CD4-positive, alpha-beta T cell treated with Interleukin-6 at 100 ng/mL for 8 hours (primary cell): ENCODE measurements around the gene UXS1.
A peak's percentile ranks its signal among the peaks of the same experiment; 100 is the strongest.
"Not testable (repeated sequence)": the region's sequence is repeated elsewhere in the genome, so short reads cannot be mapped to it uniquely, and the experiment has no call there.

Source experiments
- DNase-seq: peaks from one replicate; pipeline ENCODE4 v3.0.0-alpha.2; 2020; ENCODE audit warnings: mixed read lengths, low spot score

Gene UXS1

GRCh38 chr2:106160786-106161261, 33.3 kb downstream of the UXS1 start:
- peak; percentile 68 for DNase-seq

DNA sequence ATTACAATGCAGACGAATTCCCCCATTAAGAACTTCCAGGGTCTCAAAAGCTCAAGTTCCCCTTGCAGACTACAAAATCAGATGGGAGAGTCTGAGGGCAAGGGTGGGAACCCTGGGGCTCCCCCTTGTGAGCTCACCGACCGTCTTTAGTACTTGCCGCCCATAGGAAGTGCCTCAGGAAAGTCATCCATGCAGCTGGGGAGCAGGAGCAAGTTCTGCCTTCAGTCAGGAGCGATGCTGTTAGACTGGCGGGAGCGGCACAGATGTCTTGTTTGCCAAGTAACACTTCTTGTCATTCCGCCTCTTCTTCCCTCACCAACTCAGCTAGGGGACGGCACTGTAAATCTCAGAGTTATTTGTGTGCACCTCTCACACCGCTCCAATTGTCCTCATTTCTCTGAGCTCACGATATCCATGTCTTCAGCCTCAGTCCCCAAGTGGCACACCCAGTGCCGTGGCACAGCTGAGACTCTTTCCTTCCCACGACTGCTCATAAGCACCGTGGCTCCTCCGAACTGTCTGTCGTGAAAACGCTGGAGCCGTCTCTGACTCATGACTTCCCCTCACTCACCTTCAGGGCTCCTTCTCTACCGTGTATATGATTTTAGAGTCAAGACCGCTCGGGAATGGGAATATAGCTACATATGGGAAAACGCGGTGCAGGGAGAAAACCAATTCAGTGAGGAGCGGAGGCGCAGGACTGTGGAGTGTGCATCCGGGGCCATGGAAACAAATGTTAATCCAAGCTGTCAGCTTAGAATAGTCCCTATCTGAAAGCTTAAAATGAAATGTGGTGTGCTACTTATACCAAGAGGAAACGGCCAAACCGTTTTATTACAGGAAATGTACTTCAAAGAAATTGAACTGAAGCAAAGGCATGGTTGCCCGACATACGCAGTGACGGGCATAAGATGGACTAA, 34.0 kb downstream of the UXS1 start:
- peak; percentile 69 for DNase-seq

GRCh38 chr2:106158871-106159270, 35.2 kb downstream of the UXS1 start:
- DNase-seq = peak; percentile 40

DNA sequence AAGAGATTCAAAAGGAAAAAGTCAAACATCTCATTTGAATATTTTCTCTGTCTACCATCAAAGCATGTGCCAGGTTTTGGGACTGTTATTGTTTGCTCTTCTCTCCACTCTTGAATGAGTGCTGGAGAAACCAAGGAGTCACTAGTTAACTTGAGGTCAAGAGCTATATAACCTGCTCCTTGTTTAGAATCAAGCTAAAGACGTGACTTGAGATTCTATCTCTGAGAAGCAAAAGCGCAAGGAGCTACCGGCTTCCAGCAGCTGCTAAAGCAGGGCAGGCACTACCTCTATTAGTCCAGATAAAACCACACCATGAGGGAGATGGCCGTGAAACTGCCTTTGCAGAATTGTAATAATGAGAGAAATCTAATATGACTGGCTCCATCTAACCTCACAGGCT, 36.0 kb downstream of the UXS1 start:
- no peak for DNase-seq

- no peak for DNase-seq
Measured at GRCh38 chr2:106157416-106157815, 36.7 kb downstream of the UXS1 start.

DNA sequence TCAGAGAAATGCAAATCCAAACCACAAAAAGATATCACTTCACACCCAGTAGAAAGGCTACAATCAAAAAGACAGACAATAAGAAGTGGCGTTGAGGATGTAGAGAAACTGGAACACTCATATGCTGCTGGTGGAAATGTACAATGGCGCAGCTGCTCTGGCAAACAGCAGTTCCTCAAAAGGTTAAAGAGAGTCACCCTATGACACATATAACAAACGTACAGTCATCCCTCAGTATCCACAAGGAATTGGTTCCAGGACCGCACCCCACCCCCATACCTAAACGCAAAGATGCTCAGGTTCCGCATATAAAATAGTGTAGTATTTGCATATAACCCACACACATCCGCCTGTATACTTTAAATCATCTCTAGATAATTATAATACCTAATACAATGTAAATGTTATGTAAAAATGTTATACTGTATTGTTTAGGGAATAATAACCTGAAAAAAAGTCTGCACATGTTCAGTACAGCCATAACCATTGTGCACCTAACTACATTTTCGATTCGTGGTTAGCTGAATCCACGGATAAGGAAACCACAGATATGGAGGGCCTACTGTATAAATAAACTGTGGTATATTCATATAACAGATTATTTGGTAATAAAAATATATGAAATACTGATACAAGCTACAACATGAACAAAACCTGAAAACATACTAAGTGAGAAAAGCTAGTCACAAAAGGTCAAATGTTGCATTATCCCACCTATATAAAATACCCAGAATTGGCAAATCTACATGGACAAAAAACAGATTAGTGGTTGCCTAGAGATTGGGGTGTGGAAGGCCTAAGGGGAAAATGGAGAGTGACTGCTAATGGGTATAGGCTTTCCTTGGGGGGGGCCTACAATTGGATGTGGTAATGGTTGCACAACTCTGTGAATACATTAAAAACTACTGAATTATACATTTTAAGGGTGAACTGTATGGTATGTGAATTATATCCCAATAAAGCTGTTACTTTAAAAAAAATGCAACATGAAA, 37.5 kb downstream of the UXS1 start:
- DNase-seq = no peak

DNA sequence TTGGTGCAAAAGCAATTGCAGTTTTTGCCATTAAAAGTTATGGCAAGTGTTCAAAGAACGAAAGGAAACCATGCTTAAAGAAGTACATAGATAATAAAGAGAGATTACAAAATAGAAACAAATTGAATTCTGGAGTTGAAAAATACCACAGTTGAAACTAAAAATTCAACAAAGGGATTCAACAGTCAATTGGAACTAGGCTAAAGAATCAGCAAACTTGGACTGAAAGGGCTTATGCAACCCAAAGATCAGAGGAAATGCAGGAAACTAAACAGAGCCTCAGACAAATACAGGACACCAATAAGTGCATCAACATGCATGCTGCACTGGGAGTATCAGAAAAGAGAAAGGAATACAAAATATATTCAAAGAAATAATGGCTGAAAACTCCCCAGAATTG, 40.3 kb downstream of the UXS1 start:
- DNase-seq = no peak

DNA sequence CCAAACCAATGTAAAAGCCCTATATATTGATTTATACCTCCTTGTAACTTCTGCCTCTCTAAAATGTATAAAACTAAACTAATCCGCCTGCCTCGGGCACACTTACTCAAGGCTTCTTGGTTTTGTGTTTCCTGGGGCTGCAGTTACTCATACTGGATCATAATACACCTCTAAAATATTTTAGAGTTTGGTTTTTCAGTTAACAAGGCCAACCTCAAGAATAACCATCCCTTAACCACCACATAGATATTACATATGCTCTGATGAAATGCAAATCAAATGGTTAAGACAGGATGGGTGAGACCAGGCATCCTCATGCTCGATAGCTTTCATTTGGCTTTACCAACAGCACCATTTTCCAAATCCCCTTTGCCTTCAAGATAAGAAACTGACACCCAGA, 46.4 kb downstream of the UXS1 start:
- no peak for DNase-seq

DNA sequence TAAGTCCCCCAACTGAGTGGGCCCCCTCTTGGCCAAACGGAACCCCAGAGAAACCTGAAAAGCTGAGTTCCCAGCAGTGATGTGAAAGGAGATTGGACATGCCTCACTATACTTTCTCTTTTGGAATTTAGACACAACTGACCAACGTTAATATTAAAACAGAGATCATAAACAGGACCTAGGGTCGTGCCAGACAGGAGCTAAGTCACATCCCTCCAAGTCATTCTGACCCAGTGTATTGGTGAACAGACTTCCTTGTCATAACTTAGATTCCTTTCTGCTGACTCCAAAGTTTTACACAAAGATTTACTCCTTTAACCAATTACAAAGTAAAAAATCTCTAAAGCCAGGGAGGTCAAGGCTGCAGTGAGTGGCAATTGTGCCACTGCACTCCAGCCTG, 46.9 kb downstream of the UXS1 start:
- DNase-seq = no peak

DNA sequence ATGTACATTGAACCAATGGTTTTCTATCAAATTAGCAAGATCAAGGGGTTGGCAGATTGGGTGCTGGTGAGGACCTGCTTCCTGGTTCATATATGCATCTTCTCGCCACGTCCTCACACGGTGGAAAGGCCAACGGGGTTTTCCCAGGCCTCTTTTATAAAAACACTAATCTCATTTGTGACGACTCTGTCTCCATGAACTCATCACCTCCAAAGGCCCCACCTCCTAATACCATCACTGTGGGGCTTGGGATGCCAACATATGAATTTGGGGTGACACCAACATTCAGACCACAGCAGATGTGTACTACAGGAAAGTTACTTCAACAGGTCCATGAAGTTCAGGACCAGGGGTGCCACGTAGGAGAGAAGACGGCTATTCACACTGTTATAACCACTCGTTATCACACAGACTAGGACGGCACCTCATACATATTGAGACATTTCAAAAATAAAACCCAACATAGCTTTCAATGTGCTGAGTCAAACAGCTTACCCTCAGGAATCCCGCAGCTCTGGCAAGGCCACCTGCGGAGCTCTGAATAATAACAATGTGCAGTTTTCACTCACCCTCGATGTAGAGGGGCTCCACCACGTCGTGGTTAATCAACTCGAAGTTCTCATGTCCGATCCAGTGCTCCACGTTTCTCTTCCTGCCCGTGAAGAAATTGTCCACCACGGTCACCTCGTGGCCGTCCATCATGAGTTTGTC, 49.3 kb downstream of the UXS1 start:
- peak; percentile 37 for DNase-seq

GRCh38 chr2:106143495-106144215, 50.4 kb downstream of the UXS1 start:
- DNase-seq = no peak

DNA sequence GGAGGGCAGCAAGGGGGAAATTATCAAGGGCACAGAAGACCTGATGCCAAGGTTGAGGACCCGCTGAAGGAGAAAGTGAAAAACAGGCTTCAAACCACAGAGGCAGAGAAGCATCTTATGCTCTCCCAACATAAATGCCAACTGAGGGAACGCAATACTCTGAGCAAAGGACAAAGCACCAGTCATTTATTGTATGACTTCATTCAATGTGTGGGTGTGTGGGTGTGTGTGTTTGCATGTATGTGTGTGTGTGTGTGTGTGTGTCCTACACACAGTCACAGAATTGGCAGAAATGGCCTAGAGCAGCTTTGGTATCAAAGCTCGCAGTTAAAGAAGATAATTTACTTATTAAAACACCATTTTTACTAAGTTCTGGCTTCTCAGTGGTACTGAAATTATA, 51.4 kb downstream of the UXS1 start:
- DNase-seq = no peak

DNA sequence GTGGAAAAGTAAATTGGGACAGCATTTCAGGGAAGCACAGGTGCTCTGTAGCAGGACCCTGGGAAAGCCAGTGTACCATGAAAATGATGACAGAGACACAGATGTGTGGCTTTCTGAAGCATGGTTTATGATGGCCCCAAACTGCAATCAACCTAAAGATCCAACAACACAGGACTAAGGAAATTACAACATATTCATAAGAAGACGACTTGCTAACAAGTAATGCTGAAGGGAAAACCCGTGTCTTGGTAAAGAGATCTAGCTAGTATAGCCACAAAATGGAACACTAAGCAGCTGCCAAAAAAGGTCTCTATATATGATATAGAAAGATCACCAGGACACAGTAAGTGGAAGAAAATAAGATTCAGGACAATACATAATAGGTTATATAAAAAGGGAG, 53.2 kb downstream of the UXS1 start:
- no peak for DNase-seq

DNA sequence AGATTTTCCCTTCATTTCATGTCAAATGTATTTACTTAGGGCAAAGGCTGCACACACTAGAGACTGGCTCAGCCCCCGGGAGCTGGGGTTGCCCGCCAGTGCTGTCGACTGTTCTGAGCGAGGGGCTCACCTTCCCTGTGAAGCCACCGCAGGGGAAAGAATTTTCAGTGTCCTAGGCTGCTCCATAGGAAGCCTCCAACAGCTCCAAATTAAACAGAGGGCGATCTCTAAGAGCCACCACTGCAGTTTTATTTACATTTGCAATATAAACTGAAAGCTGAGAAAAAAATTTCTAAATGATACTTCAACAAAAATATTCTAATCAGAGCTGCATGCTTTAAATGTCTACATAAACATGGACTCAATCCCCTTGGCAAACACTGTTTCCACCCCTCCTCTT, 54.0 kb downstream of the UXS1 start:
- no peak for DNase-seq

DNA sequence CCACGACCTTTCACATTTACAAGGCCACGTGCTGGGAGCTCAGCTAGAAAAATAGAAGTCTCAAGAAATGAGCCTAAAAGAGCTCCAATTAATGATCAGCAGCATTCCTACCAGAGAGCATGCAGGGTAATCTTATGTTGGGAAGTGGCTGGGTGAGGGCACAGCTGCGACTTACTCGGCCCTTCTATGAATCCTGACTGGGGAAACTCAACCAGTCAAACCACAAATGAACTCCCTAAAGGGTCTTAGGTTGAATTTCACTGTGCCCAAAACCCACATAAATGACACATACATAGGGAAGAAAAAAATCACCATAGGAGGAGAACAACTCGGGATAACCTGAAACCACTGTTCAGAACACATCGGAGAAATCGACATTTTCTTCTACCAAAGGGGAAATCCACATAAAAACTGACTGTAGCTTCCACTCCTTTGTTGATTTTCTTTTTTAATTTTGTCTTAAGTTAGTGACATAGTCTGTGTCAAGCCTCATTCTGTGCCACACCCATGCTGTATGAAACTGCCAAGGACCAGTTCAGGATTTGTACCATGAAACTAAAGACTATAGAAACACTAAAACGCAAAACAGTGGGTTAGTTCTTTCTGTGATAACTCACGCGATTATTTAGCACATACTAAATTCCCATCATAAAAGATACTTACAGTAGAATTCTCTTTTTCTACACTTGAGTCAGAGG, 54.7 kb downstream of the UXS1 start:
- no peak for DNase-seq

DNA sequence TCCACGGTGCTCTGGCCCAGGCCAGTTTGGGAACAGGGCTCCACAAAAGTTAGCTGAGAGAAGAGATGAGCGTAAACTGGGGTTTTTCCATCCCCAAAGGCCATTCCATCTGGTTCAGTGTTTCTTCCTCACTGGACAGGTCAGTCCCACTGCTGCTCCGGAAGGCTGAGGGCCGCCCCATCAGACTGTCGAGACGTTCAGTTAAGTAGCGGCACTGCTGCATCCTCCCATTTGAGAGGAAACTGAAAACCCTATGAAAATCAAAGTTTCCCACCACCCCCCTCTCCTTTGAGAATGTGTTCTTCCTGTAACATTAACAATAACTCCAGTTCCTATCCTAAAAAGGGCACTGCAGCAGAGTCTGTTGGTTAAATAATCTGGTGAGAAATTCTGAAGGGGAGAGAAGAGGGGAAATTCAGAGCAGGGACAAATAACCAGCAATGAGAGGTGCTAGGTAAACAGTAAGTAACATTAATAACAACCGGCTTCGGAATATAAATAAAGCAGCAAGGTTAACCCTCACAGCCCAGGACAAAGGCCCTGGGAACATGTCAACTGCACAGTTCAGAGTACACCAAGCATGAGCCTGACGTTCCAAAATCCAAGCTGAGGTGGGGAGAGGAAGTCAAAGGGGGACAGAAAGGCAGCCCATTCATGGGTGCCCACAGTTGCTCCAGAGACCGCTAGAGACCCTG, 55.4 kb downstream of the UXS1 start:
- no peak for DNase-seq

- peak; percentile 37 for DNase-seq
Measured at GRCh38 chr2:106137731-106138521, 56.2 kb downstream of the UXS1 start.

DNA sequence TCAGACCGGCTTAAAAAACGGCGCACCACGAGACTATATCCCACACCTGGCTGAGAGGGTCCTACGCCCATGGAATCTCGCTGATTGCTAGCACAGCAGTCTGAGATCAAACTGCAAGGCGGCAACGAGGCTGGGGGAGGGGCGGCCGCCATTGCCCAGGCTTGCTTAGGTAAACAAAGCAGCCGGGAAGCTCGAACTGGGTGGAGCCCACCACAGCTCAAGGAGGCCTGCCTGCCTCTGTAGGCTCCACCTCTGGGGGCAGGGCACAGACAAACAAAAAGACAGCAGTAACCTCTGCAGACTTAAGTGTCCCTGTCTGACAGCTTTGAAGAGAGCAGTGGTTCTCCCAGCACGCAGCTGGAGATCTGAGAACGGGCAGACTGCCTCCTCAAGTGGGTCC, 62.9 kb downstream of the UXS1 start:
- not testable (repeated sequence) for DNase-seq
